ENCODE results near the gene GCGR.
"Not testable (repeated sequence)": the region's sequence is repeated elsewhere in the genome, so short reads cannot be mapped to it uniquely, and the experiment has no call there.

The GCGR gene

DNA sequence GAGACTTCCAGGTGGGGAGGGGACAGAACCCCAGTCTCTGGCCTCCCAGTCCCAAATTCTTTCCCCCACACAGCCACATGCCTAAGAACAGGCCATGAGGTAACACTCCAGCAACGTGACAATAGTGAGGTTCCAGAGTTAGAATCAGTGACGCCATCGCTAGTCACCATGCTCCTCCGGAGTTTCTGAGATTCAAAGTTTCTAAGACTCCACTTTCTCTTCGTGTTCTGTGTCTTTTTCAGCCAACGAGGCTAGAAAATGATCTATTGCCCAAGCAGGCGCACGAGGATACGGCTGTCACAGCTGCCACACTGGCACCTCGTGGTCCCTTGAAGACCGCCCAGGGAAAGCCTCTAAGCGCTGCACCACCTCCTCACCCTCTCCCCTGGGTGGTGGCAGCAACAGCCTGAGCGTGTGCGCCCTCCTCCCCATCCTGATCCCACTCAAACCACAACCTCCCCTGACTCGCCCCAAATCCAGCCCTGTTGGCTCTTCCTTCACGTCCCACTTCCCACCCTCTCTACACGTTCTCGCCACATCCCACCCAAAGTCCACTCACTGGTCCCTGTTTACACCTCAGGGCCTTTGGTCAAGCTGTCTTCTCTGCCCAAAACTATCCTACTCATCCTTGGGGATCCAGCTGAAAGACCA lies 28.1 kb downstream of the GCGR start:
- peak overlapping the region; percentile 72 for H3K4me3 ChIP-seq (ENCODE audit: low read depth, low read length)

DNA sequence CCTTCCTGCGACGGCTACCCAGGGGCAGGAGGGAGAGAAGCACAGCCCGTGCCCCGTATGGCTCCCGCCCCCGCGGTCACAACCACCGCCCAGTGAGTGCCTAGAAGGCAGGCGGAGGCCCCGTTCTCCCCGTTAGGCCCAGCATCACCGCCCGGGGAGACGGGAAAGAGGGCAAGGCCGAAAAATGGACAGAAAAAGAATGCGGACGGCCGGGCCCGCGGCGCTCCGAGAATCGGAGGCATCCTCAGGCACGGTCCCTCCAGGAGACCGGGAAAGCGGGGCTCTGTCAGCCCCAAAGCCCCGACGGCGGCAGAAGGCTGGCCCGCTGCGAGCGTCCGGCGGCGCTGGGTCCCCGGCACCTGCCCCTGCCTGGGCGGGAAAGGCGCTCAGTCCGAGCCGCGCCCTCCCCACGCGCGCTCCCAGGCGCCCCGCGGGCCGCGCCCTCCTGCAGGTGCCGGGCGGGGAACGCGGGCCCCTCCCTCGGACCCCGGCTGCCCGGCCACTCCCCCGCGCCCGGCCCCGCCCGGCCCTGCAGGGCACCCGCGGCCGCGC lies 28.7 kb downstream of the GCGR start:
- H3K4me3 ChIP-seq (ENCODE audit: low read depth, low read length): peak overlapping the region; percentile 72

DNA sequence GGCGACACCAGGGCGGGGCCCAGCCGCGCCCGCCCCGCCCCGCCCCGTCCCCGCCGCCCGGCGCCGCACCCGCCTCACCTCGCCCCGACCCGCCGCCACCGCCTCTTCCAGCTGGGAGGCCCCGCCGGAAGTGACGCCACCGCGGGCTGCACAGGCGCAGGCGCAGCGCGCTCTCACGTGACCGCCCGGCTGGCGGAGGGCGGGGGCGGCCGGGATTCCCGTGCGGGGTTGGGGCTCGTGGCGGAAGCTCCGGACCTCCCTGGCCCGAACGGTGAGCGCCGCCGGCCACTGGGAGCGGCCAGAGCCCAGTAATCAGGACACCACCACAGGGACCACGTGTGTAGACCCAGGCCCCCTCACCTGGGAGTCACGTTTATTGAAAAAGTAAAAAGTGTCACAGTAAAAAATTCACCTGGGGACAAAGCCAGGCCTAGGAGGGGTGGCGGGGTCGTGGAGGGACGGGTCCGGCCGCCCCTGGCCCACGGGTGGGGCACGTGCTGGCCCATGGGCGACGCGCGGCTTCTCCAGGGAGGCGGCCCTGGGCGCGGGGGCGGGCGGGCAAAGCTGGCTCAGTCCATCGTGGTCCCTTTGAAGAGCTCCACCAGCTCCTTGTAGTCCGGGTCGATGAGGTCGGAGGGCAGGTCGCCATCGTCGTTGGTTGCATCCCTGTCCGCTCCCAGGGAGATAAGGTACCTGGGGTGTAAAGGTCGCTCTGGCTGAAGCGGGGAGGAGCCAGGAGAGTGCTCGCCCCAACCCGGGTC lies 29.4 kb downstream of the GCGR start, which contains the start of gene MCRIP1:
Gene MCRIP1, minus strand, starts transcription at position 132 of the 761 bp plus-strand sequence. CDS start 8,785 bp downstream, outside the sequence.
- peak within 1 kb of the TSS; percentile 72 for H3K4me3 ChIP-seq (ENCODE audit: low read depth, low read length)

DNA sequence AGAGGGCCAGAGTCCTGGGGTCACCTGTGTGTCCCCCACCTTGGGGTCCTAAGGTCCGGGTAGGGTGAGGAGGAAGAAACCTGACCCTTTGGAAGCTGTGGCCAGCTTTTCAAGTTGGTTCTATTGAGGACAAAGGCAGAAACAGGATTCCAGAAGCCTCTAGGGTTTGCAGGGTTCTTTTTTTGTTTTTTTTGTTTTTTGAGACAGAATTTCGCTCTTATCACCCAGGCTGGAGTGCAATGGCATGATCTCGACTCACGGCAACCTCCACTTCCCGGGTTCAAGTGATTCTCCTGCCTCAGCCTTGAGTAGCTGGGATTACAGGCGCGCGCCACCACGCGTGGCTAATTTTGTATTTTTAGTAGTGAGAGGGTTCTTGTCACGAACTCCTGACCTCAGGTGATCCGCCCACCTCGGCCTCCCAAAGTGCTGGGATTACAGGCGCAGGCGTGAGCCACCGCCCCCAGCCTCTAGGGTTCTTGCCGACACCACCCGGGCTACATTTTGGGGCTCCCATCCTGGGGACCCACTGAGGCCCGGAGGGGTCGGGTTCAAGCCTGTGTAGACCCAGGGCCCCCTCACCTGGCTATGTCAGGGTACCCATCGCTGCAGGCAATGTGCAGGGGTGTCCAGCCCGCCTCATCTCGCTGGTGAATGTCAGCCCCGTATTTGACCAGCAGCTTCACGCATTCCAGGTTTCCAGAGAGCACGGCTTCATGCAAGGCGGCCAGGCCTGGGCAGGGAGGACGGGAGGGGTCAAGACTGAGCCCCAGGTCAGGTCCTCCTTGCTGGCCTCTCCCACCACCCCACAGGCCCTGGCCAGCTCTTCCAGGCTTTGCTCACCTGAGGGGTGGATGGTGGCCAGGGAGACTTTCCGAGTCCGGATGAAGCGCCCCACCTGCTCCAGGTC lies 30.2 kb downstream of the GCGR start:
- H3K4me3 ChIP-seq (ENCODE audit: low read depth, low read length): peak overlapping the region; percentile 72

DNA sequence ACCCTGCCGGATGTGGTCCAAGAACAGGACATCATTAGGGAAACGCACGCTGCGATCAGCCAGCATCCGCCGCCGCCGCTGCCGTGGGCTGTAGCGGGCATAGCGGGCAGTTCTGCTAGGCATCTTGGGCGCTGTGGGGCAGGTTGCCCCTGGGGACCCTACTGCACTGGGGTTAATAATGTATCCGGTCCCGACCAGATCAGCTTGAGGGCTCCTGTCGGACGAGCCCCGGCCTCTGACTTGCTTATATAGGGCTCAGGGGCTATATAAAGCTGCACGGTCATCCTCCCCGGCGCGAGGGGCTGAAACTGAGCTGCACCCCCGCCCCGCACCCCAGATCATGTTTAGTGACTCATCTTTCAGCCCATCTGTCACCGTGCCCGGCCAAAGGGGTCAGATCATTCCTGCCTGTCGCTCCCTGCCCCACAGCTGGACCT lies 30.9 kb downstream of the GCGR start, which contains the start of gene PPP1R27:
Gene PPP1R27, minus strand, starts transcription at position 220 of the 437 bp plus-strand sequence. Its CDS starts 97 bp downstream, at position 123.
- H3K4me3 ChIP-seq (ENCODE audit: low read depth, low read length): peak within 1 kb of the TSS; percentile 72

DNA sequence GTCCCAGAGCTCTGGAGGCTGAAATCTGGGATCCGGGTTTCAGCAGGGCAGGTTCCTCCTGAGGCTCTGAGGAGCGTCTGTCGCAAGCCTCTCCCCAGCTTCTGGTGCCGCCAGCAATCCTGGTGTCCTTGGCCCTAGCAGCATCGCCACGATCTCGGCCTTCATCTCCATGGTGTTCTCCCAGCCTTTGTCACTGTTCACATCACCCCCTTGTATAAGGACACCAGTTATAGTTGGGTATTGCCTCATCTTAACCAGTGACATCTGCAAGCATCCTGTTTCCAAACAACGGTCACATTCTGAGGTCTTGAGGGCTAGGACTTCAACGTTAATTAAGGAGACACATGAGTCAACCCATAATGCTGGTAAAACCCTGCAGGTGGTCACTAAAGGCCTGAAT lies 33.7 kb downstream of the GCGR start:
- no peak overlapping the region for H3K4me3 ChIP-seq (ENCODE audit: low read depth, low read length)

DNA sequence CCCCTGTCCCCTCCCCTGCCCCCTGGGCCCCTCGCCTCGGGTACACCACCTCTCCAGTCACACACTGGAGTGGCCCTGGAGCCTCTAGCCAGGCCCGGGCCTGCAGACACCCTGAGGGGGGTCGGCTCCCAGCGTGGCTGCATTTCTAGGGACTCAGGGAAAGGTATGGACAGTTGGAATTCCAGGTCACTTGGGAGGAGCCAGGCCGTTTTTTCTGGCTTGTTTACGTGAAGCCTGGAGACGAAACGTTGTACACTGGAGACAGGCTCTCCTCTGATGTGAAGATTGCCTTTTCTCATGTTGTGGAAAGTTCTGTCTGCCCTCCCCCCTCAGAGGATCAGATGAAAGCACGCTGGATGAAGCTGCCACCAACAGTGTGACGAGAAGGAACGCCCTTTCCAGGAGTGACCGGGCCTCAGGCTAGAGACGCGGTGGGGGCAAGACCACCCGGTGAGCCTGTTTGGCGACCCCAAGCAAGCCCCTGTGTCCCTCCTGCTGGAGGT lies 34.9 kb downstream of the GCGR start:
- H3K4me3 ChIP-seq (ENCODE audit: low read depth, low read length): no peak overlapping the region

DNA sequence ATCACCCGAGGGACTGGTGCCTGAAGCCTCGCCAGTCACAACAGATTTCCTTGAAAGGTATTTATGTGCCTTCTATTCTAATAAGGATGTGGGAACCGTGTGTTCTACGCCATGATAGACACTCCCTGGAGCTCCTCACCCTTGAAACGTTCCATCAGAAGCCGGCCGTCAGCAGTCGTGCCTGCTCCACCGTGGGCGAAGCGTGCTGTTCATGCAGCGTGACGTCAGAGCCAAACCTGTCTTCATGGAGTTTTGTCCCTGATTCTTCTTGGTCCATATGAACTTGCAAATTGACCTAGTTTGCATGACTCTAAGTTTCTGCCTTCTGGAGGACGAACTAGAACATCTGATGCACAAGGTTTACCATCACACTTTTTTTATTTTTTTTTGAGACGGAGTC lies 35.4 kb downstream of the GCGR start:
- H3K4me3 ChIP-seq (ENCODE audit: low read depth, low read length): no peak overlapping the region

DNA sequence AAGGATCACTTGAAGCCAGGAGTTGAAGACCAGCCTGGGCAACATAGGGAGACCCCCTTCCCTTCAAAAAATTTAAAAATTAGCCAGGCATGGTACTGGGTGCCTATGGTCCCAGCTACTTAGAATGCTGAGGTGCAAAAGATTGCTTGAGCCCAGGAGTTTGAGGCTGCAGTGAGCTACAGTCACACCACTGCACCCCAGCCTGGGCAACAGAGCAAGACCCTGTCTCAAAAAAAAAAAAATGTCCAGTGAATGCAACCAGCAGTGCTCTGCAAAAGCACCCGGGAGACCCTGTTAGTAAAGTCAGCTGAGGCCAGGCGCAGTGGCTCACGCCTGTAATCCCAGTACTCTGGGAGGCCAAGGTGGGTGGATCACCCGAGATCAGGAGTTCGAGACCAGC lies 36.1 kb downstream of the GCGR start:
- H3K4me3 ChIP-seq (ENCODE audit: low read depth, low read length): not testable (repeated sequence)

DNA sequence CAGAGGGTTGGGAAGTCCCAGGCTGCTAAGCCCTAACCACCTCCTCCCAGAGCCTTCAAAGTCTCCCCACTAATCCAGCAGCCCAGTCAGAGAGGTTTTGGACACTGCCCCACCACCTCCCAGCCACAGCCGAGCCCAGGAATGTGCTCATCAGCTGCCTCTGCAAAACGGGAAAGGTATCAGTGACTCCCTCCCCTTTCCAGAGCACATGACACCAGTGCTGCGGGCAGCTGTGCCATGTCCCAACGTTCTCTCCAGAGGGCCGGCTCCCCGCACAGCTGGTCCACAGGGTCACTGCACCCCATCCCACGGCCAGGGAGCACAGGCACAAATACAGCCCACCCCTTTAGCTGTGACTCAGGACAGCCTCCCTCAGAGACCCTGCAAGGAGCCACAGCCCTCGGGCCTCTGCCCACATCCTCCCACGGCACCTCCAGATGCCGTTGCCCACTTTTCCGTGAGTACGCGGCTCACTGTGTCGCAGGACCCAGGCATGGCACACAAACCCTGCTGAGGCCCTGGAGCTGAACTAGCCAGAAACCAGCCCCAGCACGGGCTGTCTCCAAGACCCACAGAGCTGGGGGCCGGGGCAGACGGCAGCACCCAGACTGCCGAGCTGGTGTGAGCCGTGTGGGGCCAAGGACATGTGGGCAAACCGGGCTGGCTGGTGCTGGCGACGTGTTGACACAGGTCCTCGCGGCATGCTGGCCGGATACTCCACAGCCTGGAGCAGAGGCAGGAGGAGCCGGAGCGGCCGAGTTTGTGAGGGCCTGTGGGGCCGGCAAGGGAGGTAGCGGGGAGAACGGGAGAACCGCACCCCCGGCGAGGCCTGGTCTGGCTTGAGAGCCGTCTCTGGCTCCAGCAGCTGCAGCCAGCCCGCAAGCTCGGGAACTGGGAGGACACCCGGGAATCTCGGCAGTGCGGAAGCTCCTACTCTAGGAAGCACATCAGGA lies 37.2 kb downstream of the GCGR start:
- no peak overlapping the region for H3K4me3 ChIP-seq (ENCODE audit: low read depth, low read length)

DNA sequence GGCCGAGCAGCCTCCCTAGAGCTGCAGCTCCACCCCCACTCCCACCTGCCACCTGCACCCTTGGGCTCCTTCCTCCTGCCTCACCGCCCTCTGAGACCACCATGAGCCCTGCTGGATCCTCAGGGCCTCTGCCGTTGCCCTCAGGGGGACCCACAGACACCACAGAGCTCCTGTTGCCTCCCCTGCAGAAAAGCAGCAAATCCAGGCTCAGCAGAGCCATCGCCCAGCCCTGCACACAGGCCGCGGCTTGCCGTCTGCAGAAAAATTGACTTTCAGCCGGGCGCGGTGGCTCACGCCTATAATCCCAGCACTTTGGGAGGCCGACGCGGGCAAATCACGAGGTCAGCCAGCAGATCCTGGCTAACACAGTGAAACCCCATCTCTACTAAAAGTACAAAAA lies 37.9 kb downstream of the GCGR start:
- no peak overlapping the region for H3K4me3 ChIP-seq (ENCODE audit: low read depth, low read length)

DNA sequence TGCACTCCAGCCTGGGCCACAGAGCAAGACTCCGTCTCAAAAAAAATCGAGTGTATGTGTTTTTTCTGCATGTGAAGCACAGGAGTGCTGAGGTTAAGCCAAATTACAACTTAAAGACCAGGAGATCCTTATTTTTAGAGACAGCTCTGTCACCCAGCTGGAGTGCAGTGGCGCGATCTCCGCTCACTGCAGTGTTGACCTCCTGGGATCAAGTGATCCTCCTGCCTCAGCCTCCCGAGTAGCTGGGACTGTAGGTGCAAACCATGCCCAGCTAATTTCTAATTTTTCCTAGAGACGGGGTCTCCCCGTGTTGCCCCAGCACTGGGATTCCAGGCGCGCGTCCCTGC lies 38.4 kb downstream of the GCGR start:
- no peak overlapping the region for H3K4me3 ChIP-seq (ENCODE audit: low read depth, low read length)

DNA sequence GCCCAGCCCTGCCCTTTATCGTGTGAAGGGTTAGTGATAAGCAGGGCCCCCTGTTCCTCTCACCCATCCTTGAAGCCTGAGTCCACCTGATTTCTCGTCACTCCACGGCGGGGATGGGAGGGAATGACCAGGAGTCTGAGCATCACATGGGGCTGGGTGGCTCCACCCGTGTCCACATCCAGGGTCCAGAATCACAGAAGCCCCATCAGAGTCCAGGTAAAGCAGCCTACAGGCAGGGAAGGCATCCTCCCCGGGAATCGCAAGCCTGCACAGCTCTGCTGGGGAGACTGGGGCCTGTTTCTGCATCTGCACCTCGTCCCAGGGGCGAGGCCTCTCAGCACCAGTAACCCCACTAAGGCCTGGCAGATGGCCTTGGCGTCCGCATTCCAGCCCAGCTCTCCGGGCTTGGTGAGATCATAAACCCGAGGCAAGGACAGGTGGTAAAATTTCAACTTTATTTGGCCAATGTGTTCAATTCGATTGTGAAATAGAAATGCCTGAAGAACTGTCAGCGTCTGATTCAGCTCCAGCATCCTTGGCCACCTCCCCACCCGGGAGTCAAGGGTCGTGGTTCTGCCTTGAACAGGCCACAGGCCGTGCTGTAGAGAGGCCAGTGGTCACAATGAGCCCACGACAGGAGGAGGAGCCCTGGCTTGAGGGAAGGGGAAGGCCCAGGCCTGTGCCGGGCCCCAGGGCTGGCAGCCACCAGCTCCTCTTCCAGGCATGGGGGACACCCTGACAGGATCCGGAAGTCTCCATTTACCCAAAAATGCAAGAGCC lies 39.0 kb downstream of the GCGR start:
- no peak overlapping the region for H3K4me3 ChIP-seq (ENCODE audit: low read depth, low read length)

DNA sequence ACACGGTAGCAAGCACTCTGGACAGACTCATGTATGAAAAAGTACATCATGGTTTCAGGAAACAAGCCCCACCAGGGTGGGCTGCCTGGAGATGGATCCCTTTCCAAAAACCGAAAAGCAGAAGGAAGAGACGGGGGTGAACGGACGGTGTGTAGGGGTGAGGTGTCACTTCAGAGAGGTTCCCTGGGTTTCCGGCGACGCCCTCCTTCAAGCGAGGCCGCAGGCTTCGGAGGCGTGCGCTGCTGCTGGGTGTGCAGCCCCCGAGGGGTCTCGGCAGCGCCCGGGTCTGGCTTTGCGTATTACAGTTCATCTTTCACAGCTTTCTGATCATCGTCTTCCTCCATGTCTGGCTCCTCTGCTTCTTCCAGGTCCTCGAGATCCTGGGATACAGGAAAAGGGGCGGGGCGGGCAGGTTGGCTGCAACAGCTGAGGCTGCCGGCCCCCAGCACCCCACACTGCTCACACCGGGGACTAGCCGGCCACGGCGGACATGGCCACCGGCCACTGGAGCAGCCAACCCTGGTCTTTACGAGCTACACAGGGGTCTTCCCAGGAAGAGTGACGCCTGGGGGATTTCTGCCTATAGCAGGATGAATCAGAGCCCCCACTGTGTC lies 39.9 kb downstream of the GCGR start:
- H3K4me3 ChIP-seq (ENCODE audit: low read depth, low read length): no peak overlapping the region

DNA sequence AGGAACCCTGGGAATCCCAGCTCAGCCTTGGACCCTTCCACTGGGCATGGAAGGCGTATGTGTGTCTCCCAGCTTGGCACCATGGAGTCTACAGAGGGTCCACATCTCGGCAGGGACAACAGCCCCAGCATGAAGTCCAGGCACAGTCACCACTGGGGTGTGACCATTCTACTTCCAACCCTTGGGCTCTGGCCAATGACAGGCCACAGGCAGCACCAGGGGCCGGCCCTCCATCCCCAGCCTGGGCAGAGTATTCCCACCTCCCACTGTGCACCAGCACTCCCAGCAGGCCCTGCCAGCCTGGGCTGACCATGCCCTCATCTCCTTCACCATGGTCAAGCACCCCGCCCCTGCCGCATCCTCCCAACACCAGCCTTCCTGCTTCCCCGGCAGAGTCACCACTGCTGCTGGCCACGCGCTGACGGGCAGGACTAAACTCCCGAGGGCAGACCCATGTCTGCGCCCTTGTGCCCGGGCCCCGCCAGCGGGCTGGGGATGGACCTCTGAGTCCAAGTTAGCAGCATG lies 40.4 kb downstream of the GCGR start:
- no peak overlapping the region for H3K4me3 ChIP-seq (ENCODE audit: low read depth, low read length)

DNA sequence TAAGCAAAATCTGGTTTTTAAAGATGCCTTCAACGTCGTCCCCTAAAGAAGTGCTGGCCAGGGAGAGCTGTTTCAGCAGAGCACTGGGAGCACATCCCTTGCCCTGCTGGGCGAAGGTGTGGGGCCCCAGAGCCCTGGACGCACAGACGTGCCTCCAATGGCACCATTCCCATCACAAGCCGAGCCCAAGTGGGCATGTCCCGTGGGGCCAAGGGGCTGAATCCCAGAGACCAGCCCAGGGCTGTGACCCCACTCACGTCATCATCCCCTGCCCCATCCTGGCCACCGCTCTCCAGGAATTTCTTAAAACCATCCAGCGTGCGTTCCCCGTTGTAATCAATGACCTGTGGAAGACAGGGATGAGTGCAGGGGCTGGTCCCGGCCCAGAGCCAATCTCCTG lies 40.9 kb downstream of the GCGR start:
- H3K4me3 ChIP-seq (ENCODE audit: low read depth, low read length): no peak overlapping the region

DNA sequence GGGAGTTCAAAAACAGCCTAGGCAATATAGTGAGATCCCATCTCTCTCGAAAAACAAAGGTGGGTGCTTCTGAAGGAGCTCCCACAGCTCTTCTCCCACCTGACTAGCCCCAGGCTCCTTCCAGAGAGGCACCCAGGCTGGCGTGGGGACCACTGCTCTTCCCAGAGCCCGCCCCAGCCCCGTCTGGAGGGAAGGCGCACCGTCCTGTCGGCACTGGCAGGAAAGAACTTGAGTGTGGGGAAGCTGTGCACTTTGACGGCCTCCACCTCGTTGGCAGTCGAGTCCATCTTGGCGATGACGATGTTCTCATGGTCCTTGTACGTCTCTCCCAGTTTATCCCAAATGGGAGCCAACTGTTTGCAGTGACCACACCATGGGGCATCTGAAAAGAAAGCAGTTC lies 41.4 kb downstream of the GCGR start:
- no peak overlapping the region for H3K4me3 ChIP-seq (ENCODE audit: low read depth, low read length)
